IMR-90 (cell line): ENCODE data around the gene MGA.

Experiments
- BHLHE40 ChIP-seq: fragments of 150-350 bp; IDR thresholded peaks from 2 replicates; pipeline ENCODE4 v1.6.1; 2016; ENCODE audit warnings: mild to moderate bottlenecking, low read depth, low read length
- CEBPB ChIP-seq: IDR thresholded peaks from 2 replicates; pipeline ENCODE4 v1.6.1; 2012; ENCODE audit warnings: low read depth, low read length, improper control_type of control experiment
- ELK1 ChIP-seq: fragments of 150-350 bp; IDR thresholded peaks from 2 replicates; pipeline ENCODE4 v1.6.1; 2016; ENCODE audit warnings: low read depth, mild to moderate bottlenecking, low read length, moderate library complexity, borderline replicate concordance
- FOS ChIP-seq: fragments of 150-350 bp; IDR thresholded peaks from 2 replicates; pipeline ENCODE4 v1.6.1; 2016; ENCODE audit warnings: low read depth, low read length
- MAFK ChIP-seq: IDR thresholded peaks from 2 replicates; pipeline ENCODE4 v1.6.1; 2012; ENCODE audit warnings: low read depth, low read length, improper control_type of control experiment
- MAZ ChIP-seq: IDR thresholded peaks from 2 replicates; pipeline ENCODE4 v1.6.1; 2012; ENCODE audit warnings: low read depth, mild to moderate bottlenecking, low read length, improper control_type of control experiment, moderate library complexity, borderline replicate concordance
- POLR2A ChIP-seq: IDR thresholded peaks from 2 replicates; pipeline ENCODE4 v1.6.1; 2012; ENCODE audit warnings: mild to moderate bottlenecking, low read depth, low read length
- RAD21 ChIP-seq: IDR thresholded peaks from 2 replicates; pipeline ENCODE4 v1.6.1; 2012; ENCODE audit warnings: low read length, improper control_type of control experiment
- RFX5 ChIP-seq: IDR thresholded peaks from 2 replicates; pipeline ENCODE4 v1.8.0; 2012; ENCODE audit warnings: low read depth, mild to moderate bottlenecking, low read length, moderate library complexity
- SMC3 ChIP-seq: fragments of 150-350 bp; IDR thresholded peaks from 2 replicates; pipeline ENCODE4 v1.6.1; 2016; ENCODE audit warnings: low read depth, mild to moderate bottlenecking, antibody characterized with exemption, low read length, moderate library complexity
- TF ChIP-seq, protein P1 (sequence below): conservative IDR thresholded peaks from 2 replicates; pipeline ENCODE4 v1.5.1; 2012; ENCODE audit warnings: mild to moderate bottlenecking, low read depth, low read length, improper control_type of control experiment
- TF ChIP-seq, protein P2 (sequence below): fragments of 150-350 bp; IDR thresholded peaks from 2 replicates; pipeline ENCODE4 v1.6.1; 2017; ENCODE audit warnings: mild to moderate bottlenecking, antibody characterized with exemption, low read length, low read depth

GRCh38 chr15:41675337-41675736, 15.1 kb downstream of the MGA start:
- TF ChIP-seq, protein P1, sequence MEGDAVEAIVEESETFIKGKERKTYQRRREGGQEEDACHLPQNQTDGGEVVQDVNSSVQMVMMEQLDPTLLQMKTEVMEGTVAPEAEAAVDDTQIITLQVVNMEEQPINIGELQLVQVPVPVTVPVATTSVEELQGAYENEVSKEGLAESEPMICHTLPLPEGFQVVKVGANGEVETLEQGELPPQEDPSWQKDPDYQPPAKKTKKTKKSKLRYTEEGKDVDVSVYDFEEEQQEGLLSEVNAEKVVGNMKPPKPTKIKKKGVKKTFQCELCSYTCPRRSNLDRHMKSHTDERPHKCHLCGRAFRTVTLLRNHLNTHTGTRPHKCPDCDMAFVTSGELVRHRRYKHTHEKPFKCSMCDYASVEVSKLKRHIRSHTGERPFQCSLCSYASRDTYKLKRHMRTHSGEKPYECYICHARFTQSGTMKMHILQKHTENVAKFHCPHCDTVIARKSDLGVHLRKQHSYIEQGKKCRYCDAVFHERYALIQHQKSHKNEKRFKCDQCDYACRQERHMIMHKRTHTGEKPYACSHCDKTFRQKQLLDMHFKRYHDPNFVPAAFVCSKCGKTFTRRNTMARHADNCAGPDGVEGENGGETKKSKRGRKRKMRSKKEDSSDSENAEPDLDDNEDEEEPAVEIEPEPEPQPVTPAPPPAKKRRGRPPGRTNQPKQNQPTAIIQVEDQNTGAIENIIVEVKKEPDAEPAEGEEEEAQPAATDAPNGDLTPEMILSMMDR: no peak
- TF ChIP-seq POLR2A (no peak), SMC3 (no peak), RFX5 (no peak), RAD21 (no peak), ELK1 (no peak), BHLHE40 (no peak), MAZ (no peak), CEBPB (no peak), FOS (no peak), MAFK (no peak)
- TF ChIP-seq, protein P2, sequence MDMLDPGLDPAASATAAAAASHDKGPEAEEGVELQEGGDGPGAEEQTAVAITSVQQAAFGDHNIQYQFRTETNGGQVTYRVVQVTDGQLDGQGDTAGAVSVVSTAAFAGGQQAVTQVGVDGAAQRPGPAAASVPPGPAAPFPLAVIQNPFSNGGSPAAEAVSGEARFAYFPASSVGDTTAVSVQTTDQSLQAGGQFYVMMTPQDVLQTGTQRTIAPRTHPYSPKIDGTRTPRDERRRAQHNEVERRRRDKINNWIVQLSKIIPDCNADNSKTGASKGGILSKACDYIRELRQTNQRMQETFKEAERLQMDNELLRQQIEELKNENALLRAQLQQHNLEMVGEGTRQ: no peak
